Activated CD4-positive, alpha-beta memory T cell treated with anti-CD3 and anti-CD28 coated beads, Interleukin-2, amount 10 ng/mL, durations not matched to agents 7 days and 5 days (primary cell): ENCODE results near the gene DTD2. TPM values are rescaled to one million over a fixed set of nuclear protein-coding genes. Genes with fewer than 3 reads are reported as not detected.
"Not testable (repeated sequence)": the region's sequence is repeated elsewhere in the genome, so short reads cannot be mapped to it uniquely, and the experiment has no call there.

Experiments
- CTCF ChIA-PET: fragments of 350-600 bp; sonication (Branson Sonifier 250); formaldehyde crosslinking; loops from one replicate; lab custom pipeline; 2021; ENCODE audit warnings: antibody characterized with exemption, inconsistent platforms; lab: Charles Lee
- POLR2A ChIA-PET: fragments of 350-600 bp; sonication (Branson Sonifier 250); formaldehyde crosslinking; loops from one replicate; lab custom pipeline; 2021; ENCODE audit warnings: antibody characterized with exemption; lab: Charles Lee
- DNase-seq: peaks from one replicate; pipeline ENCODE4 v3.0.0-alpha.2; 2020
- H3K27ac Mint-ChIP-seq: one replicate; pipeline ENCODE4 v1.8.0; 2021; ENCODE audit warnings: mild to moderate bottlenecking, mixed read lengths
- H3K27me3 Mint-ChIP-seq: one replicate; pipeline ENCODE4 v1.8.0; 2021; ENCODE audit warnings: mixed read lengths
- H3K36me3 Mint-ChIP-seq: one replicate; pipeline ENCODE4 v1.8.0; 2021; ENCODE audit warnings: low read depth, mixed read lengths
- H3K4me1 Mint-ChIP-seq: one replicate; pipeline ENCODE4 v1.8.0; 2021; ENCODE audit warnings: mixed read lengths
- H3K4me3 Mint-ChIP-seq: one replicate; pipeline ENCODE4 v1.8.0; 2021; ENCODE audit warnings: mild to moderate bottlenecking, mixed read lengths
- H3K9me3 Mint-ChIP-seq: one replicate; pipeline ENCODE4 v1.8.0; 2021; ENCODE audit warnings: mixed read lengths
- total RNA-seq, 2 experiments: library from RNA; stranded (reverse); gene quantifications; one replicate each; pipeline ENCODE4 v1.2.3, GENCODE V29; 2021

The DTD2 gene
- total RNA-seq, 2 experiments from 2014 or later: 12.8 to 13.0 TPM

DNA sequence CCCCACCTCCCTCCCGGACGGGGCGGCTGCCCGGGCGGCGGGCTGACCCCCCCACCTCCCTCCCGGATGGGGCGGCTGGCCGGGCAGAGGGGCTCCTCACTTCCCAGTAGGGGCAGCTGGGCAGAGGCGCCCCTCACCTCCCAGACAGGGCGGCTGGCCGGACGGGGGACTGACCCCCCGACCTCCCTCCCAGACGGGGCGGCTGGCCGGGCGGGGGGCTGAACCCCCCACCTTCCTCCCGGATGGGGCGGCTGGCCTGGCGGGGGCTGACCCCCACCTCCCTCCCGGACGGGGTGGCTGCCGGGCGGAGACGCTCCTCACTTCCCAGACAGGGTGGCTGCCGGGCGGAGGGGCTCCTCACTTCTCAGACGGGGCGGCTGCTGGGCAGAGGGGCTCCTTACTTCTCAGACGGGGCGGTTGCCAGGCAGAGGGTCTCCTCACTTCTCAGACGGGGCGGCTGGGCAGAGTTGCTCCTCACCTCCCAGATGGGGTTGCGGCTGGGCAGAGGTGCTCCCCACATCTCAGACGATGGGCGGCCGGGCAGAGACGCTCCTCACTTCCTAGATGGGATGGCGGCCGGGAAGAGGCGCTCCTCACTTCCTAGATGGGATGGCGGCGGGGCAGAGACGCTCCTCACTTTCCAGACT is 20.1 kb downstream of the DTD2 start:
- DNase-seq, H3K27ac Mint-ChIP-seq, POLR2A ChIA-PET, H3K9me3 Mint-ChIP-seq, H3K4me1 Mint-ChIP-seq, CTCF ChIA-PET, H3K4me3 Mint-ChIP-seq, H3K36me3 Mint-ChIP-seq, H3K27me3 Mint-ChIP-seq: not testable (repeated sequence)

- no peak for DNase-seq
- Mint-ChIP-seq H3K4me1 (no peaks in the 10 kb centered on the region), H3K27me3 (no peaks in the 10 kb centered on the region), H3K9me3 (no peaks in the 10 kb centered on the region), H3K36me3 (peaks cover 7% of the 10 kb centered on the region), H3K27ac (no peak overlapping the region), H3K4me3 (no peak overlapping the region)
- CTCF ChIA-PET: interaction anchor here (2.1 kb wide), 1 partner anchor 15 kb away, joined by 9 read pairs; the partner anchor contains the start of gene HEATR5A
- POLR2A ChIA-PET: no interaction called here
Measured at GRCh38 chr14:31435276-31435675, 22.0 kb downstream of the DTD2 start.

- Mint-ChIP-seq H3K27ac (no peak overlapping the region), H3K4me3 (no peak overlapping the region), H3K27me3 (no peaks in the 10 kb centered on the region), H3K9me3 (no peaks in the 10 kb centered on the region), H3K36me3 (no peaks in the 10 kb centered on the region), H3K4me1 (no peaks in the 10 kb centered on the region)
- no peak for DNase-seq
- ChIA-PET POLR2A (interaction anchor here (1.1 kb wide), 1 partner anchor 10 kb away, joined by 4 read pairs; no protein-coding TSS in a partner anchor), CTCF (interaction anchor here (1.5 kb wide), 1 partner anchor 10 kb away, joined by 7 read pairs; the partner anchor contains the start of gene HEATR5A)
Measured at GRCh38 chr14:31430634-31431264, 26.6 kb downstream of the DTD2 start.

- Mint-ChIP-seq H3K9me3 (no peaks in the 10 kb centered on the region), H3K27ac (no peak overlapping the region), H3K36me3 (no peaks in the 10 kb centered on the region), H3K4me1 (no peaks in the 10 kb centered on the region), H3K4me3 (no peak overlapping the region), H3K27me3 (no peaks in the 10 kb centered on the region)
- ChIA-PET POLR2A (no interaction called here), CTCF (no interaction called here)
- DNase-seq: no peak
Measured at GRCh38 chr14:31429791-31430190, 27.5 kb downstream of the DTD2 start.

GRCh38 chr14:31428011-31428410 is 29.3 kb downstream of the DTD2 start:
- ChIA-PET POLR2A (interaction anchor here (1.3 kb wide), 1 partner anchor 9 kb away, joined by 4 read pairs; no protein-coding TSS in a partner anchor), CTCF (interaction anchor here (0.6 to 0.7 kb wide), 2 partner anchors 20 to 51 kb away, joined by 3 read pairs; no protein-coding TSS in a partner anchor)
- Mint-ChIP-seq H3K4me3 (no peak overlapping the region), H3K4me1 (no peaks in the 10 kb centered on the region), H3K27ac (no peak overlapping the region), H3K9me3 (no peaks in the 10 kb centered on the region), H3K27me3 (no peaks in the 10 kb centered on the region), H3K36me3 (no peaks in the 10 kb centered on the region)
- DNase-seq: no peak

GRCh38 chr14:31426663-31427062 is 30.6 kb downstream of the DTD2 start:
- H3K4me3 Mint-ChIP-seq: no peak overlapping the region
- no peak overlapping the region for H3K27ac Mint-ChIP-seq
- ChIA-PET POLR2A (no interaction called here), CTCF (no interaction called here)
- no peaks in the 10 kb centered on the region for H3K27me3 Mint-ChIP-seq
- peaks cover 1% of the 10 kb centered on the region for H3K4me1 Mint-ChIP-seq
- no peak for DNase-seq
- H3K9me3 Mint-ChIP-seq: no peaks in the 10 kb centered on the region
- H3K36me3 Mint-ChIP-seq: no peaks in the 10 kb centered on the region

DNA sequence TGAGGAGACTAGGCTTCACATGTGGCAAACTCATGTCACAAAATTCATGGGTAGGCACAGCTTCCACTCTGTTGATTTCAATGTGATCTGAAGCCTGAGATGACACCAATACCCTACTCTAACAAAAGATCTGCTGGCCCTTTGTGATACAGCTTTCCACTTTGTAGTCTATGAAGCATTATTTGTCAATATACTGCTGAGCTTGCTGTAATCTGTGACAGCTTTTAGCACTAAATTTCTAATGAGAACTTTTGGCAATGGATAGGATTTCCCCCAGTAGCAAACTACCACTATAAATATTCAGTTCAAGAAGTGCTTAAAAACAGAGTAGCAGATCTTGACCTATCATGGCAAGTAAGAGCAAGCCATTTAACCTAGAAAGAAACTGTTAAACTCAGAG is 31.4 kb downstream of the DTD2 start:
- H3K36me3 Mint-ChIP-seq: no peaks in the 10 kb centered on the region
- CTCF ChIA-PET: no interaction called here
- POLR2A ChIA-PET: no interaction called here

GRCh38 chr14:31421200-31421599 is 36.1 kb downstream of the DTD2 start:
- CTCF ChIA-PET: interaction anchor here (1.1 to 2.4 kb wide), 6 partner anchors 10 to 214 kb away, joined by 4 to 17 read pairs (median 9); partner anchors contain the start of genes DTD2 and HECTD1
- Mint-ChIP-seq H3K36me3 (peaks cover 2% of the 10 kb centered on the region), H3K27ac (peak overlapping the region; percentile 77), H3K4me1 (peaks cover 19% of the 10 kb centered on the region), H3K27me3 (peaks cover 3% of the 10 kb centered on the region), H3K4me3 (peak overlapping the region; percentile 99), H3K9me3 (no peaks in the 10 kb centered on the region)
- no peak for DNase-seq
- POLR2A ChIA-PET: interaction anchor here (1.1 to 3.5 kb wide), 10 partner anchors 10 to 395 kb away, joined by 3 to 33 read pairs (median 4); partner anchors contain the start of genes AP4S1, DTD2, HECTD1 and STRN3

More for the DNA sequence above, 31.4 kb downstream of the DTD2 start:
- Mint-ChIP-seq H3K27ac (no peak overlapping the region), H3K9me3 (no peaks in the 10 kb centered on the region), H3K4me3 (no peak overlapping the region), H3K4me1 (peaks cover 8% of the 10 kb centered on the region), H3K27me3 (no peaks in the 10 kb centered on the region)
- no peak for DNase-seq

- Mint-ChIP-seq H3K4me1 (peaks cover 19% of the 10 kb centered on the region), H3K36me3 (peaks cover 2% of the 10 kb centered on the region), H3K27me3 (peaks cover 3% of the 10 kb centered on the region), H3K9me3 (no peaks in the 10 kb centered on the region), H3K27ac (peak within 1 kb of the TSS; percentile 77), H3K4me3 (peak within 1 kb of the TSS; percentile 99)
- peak; percentile 93 for DNase-seq
- CTCF ChIA-PET: interaction anchor here (0.7 to 2.4 kb wide), 15 partner anchors 8 to 653 kb away, joined by 3 to 17 read pairs (median 5); partner anchors contain the start of genes DTD2 and HECTD1
- POLR2A ChIA-PET: interaction anchor here (0.6 to 3.5 kb wide), 25 partner anchors 11 to 798 kb away, joined by 3 to 33 read pairs (median 4); partner anchors contain the start of genes AP4S1, ARHGAP5, DTD2 and HECTD1
Measured at GRCh38 chr14:31420319-31421111, 36.8 kb downstream of the DTD2 start, which contains the start of gene HEATR5A. Gene HEATR5A (minus strand): TSS chr14:31420550. CDS start chr14:31402975, 17,575 bp downstream.

- Mint-ChIP-seq H3K4me3 (peak overlapping the region; percentile 99), H3K4me1 (peaks cover 21% of the 10 kb centered on the region), H3K27ac (peak overlapping the region; percentile 75), H3K27me3 (peaks cover 3% of the 10 kb centered on the region), H3K36me3 (peaks cover 2% of the 10 kb centered on the region), H3K9me3 (no peaks in the 10 kb centered on the region)
- CTCF ChIA-PET: interaction anchor here (0.5 to 2.4 kb wide), 17 partner anchors 9 to 653 kb away, joined by 3 to 17 read pairs (median 4); partner anchors contain the start of genes DTD2 and HECTD1
- POLR2A ChIA-PET: interaction anchor here (0.7 to 3.5 kb wide), 15 partner anchors 14 to 798 kb away, joined by 3 to 33 read pairs (median 6); partner anchors contain the start of genes AP4S1, DTD2, HECTD1 and NUBPL
- DNase-seq: peak; percentile 26
Measured at GRCh38 chr14:31419967-31420318, 37.4 kb downstream of the DTD2 start.

DNA sequence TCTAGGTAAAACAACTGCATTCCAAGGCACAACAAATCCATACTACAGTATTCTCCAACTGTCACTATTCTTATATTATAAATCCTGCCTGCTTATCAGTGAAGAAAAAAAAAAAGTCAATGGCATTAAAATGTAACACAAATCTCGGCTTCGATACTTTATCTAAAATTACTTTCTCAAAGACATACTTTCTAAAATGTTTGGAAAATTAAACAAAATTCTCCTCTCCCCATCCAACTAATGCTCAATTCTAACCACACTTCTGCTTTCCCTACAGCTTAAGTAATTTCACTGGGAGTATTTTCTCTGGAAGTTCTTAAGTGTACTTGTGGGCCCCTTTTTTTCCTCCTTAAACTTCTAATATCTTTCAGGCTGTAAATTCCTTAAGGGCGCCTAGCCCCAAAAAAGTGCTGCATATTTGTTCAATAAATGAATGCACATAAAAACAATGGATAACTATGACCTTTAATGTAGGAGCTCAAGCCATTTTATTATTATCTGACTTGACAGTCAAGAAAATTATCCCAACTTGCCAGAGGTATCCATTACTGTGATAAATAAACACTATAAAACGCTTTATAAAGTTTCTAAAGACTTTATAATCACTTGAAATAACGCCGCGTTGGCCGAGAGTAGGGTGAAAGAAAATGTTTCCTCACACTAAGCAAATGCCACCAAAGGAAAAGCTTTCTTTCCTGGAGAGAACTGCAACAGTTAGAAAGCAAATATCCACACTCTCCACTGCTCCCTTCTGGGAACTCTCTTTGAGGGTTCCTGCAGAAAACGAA is 37.9 kb downstream of the DTD2 start:
- H3K36me3 Mint-ChIP-seq: peaks cover 2% of the 10 kb centered on the region
- no peak overlapping the region for H3K27ac Mint-ChIP-seq
- no peak for DNase-seq
- peaks cover 3% of the 10 kb centered on the region for H3K27me3 Mint-ChIP-seq
- H3K4me3 Mint-ChIP-seq: peak overlapping the region; percentile 99
- peaks cover 23% of the 10 kb centered on the region for H3K4me1 Mint-ChIP-seq
- CTCF ChIA-PET: interaction anchor here (0.5 to 2.4 kb wide), 8 partner anchors 15 to 212 kb away, joined by 3 to 17 read pairs (median 4); partner anchors contain the start of genes DTD2 and HECTD1
- POLR2A ChIA-PET: interaction anchor here (0.8 to 3.5 kb wide), 11 partner anchors 9 to 797 kb away, joined by 4 to 33 read pairs (median 7); partner anchors contain the start of genes AP4S1, DTD2, HECTD1 and SCFD1
- no peaks in the 10 kb centered on the region for H3K9me3 Mint-ChIP-seq
